ENCODE measurements around the gene ZNF583. TPM values are rescaled to one million over a fixed set of nuclear protein-coding genes. Genes with fewer than 3 reads are reported as not detected.

The ZNF583 gene
- 8.1 TPM for total RNA-seq

DNA sequence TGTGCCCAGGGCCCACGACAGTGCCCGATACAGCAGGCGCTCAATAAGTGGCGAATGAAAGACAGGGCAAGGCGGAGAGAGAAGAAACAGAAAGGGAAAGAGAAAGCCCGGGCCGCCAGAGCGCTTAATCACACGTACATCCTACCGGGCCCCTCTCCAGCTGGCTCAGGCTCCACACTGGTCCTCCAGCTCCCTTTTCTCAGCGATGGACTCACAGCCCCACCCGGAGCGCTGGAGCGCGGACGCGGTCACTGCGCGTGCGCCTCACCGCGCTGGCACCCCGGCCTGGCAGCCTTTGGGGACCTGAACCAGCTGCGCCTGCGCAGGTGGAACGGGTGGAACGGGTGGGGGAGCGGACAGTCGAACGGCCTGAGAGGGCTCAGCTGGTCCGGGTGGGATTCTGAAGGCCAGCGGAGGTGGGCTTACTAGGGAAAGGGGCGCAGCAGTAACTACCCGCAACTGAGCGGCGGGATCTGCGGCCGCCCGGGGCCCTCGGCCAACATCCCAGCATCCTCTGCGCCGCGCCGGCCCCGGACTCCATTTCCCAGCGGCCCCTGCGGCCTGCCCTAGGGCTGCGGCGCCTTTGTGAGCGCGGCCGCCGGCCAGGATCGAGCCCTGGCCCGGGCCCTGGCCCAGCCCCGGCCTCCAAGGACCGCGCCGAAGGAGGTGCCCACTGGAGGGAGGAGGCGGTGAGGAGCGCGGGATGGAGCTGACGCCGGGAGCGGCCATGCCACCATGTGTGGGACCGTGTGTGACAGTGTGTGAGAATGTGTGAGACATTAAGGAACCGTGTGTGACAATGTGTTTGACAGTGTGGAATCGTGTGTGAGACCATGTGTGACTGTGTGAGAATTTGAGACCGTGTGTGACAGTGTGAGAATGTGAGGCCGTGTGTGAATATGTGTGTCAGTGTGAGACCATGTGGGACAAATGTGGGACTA is at the start of gene ZNF583:
Gene ZNF583, plus strand, starts transcription at position 569 of the 941 bp plus-strand sequence. CDS start 2,783 bp downstream, outside the sequence.
- peak; percentile 98 for DNase-seq

DNA sequence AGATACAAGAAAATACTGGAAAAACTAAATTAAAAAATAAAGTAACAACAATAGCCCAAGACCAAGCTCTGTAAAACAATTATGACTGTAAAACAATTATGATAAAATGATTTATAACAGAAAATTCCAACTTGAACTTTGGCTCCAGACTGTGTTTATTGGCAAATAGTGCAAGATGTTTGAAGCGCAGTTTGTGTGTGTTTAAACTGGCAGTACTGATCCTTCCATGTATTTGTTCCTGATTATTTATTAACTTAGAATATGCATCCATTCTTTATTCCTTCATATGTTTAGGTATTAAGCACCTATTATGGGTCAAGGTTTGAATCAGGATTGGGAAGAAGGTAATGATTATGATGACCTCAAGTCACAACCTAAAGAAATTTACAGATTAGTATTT is 48.6 kb upstream of the ZNF583 start:
- DNase-seq, result no peak

DNA sequence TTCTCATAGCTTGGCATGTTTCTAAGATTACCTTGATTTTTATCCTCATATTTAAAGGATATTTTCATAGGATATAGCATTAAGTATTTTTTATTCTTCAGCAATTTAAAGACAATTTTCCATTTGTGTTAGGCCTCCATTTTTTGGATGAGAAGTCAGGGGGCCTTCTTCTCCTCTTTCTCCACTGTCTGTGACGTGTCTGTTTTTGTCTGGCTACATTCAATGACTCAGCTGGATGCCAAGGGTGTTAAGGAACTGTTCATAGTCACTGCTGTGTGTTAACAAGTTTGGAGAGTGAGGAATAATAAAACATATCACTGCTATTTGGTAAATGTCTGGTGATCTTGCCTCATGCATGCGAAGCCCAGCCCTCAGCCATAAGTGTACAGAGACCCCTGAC is 47.2 kb upstream of the ZNF583 start:
- no peak for DNase-seq

DNA sequence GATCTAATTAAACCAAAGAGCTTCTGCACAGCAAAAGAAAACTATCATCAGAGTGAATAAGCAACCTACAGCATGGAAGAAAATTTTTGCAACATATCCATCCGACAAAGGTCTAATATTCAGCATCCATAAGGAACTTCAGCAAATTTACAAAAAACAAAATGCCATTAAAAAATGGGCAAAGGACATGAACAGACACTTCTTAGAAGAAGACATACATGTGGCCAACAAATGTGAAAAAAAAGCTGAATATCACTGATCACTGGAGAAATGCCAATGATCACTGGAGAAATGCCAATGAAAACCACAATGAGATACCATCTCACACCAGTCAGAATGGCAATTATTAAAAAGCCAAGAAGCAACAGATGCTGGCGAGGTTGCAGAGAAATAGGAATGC is 43.3 kb upstream of the ZNF583 start:
- no peak for DNase-seq

DNA sequence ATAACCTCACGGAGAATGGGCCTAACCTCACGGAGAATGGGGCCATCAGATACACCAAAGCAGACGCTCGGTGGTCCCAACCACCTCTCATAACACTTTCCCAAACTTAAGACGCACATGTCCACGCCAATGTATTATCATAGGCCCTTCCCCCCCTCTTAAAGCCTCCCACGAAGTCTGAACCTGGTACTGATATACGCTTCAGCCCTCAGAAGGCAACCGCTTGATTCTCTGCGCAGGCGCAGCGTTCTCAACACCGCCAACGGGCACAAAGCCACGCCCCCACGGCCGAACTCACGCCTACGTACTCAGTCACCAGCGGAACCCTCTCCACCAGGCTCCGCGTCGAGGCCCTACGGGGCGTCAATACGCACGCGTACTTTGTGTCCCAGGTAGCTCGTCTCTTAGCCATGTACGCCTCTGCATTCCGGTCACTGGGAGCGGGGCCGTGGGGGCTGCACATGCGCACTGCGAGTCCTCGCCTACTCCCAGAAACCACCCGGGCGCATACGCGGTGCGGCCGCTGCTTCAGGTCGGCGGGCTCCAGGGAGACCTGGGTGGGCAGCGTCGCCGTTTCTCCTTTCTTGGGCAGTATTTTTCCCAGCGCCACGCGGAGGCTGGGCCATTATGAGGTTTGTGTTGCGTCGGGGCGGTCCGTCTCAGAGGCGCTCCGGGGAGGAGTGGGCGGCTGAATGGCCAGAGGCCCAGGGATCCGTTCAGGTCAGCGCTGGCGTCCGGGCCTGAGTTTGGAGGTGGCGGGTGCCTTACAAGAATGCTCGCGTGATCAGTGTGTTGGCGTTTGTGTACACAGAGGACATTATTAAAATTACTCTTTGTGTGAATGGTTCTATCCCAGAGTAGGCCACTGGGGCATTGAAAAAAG is 36.1 kb upstream of the ZNF583 start:
- peak; percentile 98 for DNase-seq

DNA sequence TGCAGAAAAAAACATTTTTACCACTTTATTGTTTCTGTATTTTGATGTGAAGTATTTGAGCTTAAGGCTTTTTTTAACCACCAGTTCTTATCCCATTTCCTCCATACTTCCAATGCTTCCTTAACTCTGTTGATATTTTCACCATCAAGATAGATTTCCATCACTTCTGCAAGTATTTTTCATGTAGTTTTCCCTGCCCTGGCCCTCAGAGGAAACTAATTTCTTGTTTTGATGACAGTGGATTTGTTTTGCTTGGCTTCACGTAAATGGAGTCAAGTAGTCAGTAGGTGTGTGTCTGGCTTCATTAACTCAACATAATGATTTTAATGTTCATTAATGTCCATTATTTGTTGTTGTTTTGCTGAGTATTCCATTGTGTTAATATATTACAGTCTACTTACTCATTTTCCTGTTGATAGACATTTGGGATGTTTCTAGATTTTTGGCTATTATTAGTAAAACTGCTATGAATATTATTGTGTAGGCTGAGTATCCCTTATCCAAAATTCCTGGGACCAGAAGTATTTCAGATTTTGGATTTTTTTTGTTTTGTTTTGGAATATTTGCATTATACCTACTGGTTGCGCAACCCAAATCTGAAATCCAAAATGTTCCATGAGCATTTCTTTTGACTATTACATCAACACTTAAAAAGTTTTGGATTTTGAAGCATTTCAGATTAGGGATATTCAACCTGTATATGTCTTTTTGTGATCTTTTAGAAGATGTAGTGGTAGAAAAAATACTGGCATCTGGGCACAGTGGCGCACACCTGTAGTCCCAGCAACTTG is 34.1 kb upstream of the ZNF583 start:
- no peak for DNase-seq

DNA sequence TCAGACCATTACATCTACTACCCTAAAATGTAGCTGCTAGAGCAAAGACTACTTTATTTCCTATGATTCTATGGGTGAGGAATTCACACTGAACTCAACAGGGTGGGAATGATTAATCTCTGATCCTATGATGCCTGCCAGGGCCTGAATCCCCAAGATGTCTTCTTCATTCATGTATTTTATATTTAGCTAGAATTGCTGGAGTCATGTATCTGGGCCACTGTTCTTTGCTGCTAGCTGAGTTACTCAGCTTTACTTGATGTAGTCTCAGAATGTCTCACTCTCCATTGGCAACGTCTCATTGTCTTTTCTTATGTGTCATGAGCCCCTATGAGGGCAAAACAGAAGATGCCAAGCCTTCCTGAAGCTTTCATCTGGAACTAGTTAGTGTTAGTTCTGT is 31.9 kb upstream of the ZNF583 start:
- DNase-seq, result no peak

DNA sequence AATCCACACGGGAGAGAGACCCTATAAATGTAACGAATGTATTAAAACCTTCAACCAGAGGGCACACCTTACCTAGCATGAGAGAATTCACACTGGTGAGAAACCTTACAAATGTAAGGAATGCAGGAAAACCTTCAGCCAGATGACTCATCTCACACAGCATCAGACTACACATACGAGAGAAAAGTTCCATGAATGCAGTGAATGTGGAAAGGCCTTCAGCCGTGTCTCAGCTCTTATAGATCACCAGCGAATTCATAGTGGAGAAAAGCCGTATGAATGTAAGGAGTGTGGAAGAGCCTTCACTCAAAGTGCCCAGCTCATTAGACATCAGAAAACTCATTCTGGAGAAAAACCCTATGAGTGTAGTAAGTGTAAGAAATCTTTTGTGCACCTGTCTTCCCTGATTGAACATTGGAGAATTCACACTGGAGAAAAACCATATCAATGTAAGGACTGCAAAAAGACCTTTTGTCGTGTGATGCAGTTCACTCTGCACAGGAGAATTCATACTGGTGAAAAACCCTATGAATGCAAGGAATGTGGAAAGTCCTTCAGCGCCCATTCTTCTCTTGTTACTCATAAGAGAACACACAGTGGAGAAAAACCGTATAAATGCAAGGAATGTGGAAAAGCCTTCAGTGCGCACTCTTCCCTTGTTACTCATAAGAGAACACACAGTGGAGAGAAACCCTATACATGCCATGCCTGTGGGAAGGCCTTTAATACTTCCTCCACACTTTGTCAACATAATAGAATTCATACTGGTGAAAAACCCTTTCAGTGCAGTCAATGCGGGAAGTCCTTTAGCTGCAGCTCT is 26.8 kb upstream of the ZNF583 start:
- DNase-seq, result no peak

DNA sequence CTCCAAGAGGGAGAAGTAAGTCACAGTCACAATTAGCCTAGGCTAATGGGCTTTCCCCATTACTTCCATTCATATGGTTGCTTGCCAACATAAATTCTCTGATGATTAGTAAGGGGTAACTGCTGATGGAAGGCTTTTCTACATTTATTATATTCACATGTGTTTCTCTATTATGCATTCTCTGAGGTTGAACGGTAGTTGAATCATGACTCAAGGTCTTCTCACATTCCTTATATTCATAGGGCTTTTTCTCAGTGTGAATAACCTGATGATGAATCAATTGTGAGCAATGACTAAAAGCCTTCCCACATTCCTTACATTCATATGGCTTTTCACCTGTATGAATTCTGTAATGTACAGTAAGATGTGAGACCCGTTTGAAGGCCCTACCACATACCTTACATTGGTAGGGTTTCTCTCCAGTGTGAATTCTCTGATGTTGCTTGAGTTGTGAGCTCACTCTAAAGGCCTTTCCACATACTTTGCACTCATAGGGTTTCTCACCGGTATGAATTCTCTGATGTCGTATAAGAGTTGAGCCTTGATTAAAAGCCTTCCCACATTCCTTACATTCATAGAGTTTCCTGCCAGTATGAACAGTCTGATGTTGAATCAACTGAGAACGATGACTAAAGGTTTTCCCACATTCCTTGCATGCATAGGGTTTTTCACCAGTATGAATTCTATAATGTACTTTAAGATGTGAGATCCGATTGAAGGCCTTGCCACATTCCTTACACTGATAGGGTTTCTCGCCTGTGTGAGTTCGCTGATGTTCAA is 20.1 kb upstream of the ZNF583 start:
- DNase-seq, result no peak

DNA sequence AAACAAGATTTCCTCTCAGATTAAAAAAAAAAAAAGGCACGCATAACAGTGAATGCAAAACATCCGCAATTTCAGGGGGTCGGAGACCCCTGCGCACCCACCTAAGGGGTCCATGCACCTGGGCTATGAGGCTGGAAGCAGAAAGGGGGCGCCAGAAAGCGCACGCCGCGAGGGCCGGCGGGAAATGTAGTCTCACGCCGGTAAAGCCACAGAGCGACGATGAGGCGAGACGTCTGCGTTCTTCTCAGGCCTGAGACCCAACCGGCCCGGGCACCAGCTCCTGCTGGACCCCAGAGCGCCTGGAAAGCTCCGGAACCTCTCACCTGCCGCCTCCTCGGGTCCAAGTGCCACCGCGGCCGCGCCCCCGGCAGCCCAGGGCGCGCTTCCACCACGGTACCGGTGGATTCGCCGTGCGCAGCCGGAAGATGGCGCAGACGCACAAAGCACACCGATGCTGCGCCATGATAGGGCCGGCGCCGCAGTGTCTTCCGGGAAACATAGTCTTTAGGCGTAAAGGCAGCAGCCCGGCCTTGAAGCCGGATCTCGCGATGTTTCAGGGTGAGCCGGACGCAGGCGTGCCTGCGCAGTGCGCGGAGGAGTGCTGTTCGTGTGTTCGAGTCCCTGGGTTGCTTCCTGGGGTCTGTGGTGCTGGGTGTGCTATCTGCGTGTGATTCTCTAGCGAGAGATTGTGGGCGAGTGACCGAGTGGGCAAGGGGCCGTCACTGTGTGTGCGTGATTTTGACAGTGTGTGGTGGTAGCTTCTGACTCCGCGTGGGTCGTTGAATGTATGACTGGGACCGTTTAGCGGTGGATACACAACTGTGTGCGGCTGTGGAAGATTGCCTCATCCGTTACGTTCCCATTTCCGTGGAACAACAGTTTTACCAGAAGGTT is 10.8 kb upstream of the ZNF583 start, which contains the start of gene ZNF582:
Gene ZNF582, minus strand, starts transcription at position 416 of the 894 bp plus-strand sequence. CDS start 1,782 bp downstream, outside the sequence.
- DNase-seq, result peak; percentile 99

DNA sequence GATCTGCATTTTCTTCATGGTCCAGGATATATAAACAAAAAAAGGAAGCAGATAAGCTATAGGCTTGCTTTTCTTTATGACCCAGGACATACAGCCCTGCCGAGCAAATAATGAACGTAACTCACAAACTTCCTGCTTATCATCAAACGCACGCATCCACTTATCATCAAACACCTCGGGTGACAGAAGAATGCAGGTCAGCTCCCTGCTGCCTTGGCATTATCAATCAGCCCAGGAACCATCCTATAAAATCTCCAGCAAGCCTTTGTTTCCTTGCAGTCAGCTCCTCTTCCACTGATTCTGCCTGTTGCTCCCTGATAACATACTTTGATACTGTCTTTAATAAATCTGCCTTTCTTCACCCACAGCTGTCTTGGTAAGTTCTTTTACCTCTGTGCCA is 5.3 kb upstream of the ZNF583 start:
- no peak for DNase-seq

DNA sequence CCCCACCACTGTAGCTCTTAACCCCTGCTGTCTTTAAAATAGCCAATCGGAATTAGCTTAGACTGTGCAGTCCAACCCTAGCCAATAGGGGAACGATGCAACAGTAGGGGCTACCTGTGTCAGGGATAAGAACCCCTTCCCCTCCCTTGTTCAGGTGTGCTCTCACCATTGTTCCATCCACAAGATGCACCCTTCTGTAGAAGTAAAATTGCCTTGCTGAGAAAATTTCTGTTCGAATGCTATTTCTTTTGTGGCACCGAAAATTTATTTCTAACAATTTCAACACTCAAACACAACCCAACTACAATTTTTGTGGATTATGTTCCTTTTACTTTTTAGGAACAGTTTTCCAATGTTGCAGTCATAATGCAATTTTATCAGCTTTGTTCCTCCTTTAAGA is 3.6 kb upstream of the ZNF583 start:
- no peak for DNase-seq

DNA sequence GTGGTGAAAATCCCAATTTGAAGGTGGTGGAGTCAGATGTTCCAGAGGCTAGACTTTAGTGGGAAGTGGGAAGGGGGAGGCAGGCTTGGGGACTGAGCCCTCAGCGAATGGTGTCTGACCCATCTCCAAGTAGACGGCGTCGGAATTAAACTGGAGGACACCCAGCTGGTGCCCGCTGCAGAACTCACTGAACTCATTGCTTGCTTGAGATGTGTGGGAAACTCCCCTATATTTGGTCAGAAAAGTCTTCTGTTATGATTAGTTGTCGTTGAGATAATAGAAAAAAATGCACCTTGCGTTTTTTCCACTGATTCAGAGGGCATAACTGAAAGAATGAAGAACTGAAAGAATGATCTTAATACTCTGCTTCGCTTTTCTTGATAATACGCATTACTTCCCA is 871 bp upstream of the ZNF583 start:
- no peak for DNase-seq

DNA sequence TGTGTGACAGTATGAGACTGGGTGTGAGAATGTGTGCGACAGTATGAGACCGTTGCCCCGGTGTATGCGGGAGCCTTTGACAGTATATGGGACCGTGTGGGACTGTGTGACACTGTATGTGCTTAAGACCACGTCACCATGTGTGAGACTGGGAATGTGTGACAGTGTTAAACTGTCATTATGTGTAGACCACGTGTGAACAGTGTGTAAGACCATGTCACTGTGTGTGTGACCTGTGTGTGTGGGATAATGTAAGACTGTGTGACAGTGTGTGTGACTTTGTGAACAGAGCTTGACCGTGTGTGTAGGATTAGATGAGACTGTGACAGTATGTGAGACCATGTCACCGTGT is 549 bp downstream of the ZNF583 start:
- DNase-seq, result no peak

DNA sequence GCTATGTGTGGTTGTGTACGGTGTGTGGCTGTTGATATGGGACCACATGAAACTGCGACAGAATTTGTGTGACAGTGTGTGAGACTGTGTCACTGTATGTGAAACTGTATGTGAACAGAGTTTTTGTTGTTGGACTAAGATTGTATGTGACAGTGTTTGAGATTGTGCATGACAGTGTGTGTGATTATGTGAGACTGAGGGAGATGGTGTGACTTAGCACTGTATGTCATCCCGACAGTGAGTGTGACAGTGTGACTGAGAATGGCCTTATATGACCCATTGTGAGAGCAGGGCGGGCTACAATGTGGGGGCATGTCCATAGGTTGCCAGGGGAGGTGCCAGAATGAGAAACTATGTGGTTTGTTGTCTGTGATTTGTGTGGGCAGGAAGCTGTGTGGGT is 930 bp downstream of the ZNF583 start:
- DNase-seq, result no peak

DNA sequence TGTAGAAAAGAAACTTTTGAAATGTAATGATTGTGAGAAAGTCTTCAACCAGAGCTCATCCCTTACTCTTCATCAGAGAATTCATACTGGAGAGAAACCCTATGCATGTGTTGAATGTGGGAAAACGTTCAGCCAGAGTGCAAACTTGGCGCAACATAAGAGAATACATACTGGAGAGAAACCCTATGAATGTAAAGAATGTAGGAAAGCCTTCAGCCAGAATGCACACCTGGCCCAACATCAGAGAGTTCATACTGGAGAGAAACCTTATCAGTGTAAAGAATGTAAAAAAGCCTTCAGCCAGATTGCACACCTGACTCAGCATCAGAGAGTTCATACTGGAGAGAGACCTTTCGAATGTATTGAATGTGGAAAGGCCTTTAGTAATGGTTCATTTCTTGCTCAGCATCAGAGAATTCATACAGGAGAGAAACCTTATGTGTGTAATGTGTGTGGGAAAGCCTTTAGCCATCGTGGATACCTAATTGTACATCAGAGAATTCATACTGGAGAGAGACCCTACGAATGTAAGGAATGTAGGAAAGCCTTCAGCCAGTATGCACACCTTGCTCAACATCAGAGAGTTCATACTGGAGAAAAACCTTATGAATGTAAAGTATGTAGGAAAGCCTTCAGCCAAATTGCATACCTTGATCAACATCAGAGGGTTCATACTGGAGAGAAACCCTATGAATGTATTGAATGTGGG is 19.3 kb downstream of the ZNF583 start:
- no peak for DNase-seq

DNA sequence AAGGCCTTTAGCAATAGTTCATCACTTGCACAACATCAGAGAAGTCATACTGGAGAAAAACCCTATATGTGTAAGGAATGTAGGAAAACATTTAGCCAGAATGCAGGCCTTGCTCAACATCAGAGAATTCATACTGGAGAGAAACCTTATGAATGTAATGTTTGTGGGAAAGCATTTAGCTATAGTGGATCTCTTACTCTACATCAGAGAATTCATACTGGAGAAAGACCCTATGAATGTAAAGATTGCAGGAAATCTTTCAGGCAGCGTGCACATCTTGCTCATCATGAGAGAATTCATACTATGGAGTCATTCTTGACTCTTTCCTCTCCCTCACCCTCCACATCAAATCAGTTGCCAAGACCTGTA is 19.8 kb downstream of the ZNF583 start:
- DNase-seq, result no peak

DNA sequence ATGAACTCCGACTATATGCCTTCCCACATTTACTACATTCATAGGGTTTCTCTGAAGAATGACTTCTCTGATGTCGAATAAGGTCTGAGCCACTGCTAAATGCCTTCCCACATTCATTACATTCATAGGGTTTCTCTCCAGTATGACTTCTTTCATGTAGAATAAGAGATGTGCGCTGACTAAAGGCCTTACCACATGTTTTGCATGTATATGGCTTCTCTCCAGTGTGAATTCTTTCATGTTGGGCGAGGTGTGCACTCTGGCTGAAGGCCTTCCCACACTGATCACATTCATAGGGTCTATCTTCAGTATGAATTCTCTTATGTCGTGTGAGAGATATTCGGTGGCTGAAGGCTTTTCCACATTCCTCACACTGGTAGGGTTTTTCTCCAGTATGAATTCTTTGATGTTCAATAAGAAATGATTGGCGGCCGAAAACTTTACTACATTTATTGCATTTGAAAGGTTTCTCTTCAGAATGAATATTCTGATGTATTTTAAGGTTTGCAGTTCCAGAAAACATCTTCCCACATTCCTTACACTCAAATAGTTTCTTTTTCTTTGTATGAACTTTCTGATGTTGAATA is 37.2 kb downstream of the ZNF583 start:
- DNase-seq, result no peak
